DOHH2 (cell line): ENCODE results near the gene DUXB.

Experiments
- H3F3A ChIP-seq: fragments of 200-600 bp; sonication (generic), shearing (Covaris generic); 2 replicates; pipeline ENCODE4 v1.6.0; 2016; ENCODE audit warnings: antibody characterized with exemption, mild to moderate bottlenecking; ENCODE audit not compliant: control insufficient read depth, insufficient read depth
- H3K27ac ChIP-seq: fragments of 200-600 bp; sonication (generic); 2 replicates; pipeline ENCODE4 v1.5.1; 2014; ENCODE audit warnings: low read depth, mild to moderate bottlenecking, low read length, moderate library complexity
- H3K27me3 ChIP-seq: fragments of 200-600 bp; sonication (generic); 2 replicates; pipeline ENCODE4 v1.6.1; 2014; ENCODE audit warnings: mild to moderate bottlenecking, low read length, mixed read lengths; ENCODE audit not compliant: control insufficient read depth
- H3K36me3 ChIP-seq: fragments of 200-600 bp; sonication (generic); 2 replicates; pipeline ENCODE4 v1.6.1; 2014; ENCODE audit warnings: mild to moderate bottlenecking, low read length, moderate library complexity, mixed read lengths; ENCODE audit not compliant: control insufficient read depth
- H3K4me1 ChIP-seq: fragments of 200-600 bp; sonication (generic); 2 replicates; pipeline ENCODE4 v1.6.1; 2014; ENCODE audit warnings: mild to moderate bottlenecking, low read length, mixed read lengths; ENCODE audit not compliant: control insufficient read depth
- H3K4me2 ChIP-seq: fragments of 200-600 bp; sonication (generic); 2 replicates; pipeline ENCODE4 v1.6.0; 2014; ENCODE audit warnings: mild to moderate bottlenecking, low read length, moderate library complexity
- H3K4me3 ChIP-seq: fragments of 200-600 bp; sonication (generic); 2 replicates; pipeline ENCODE4 v1.5.1; 2014; ENCODE audit warnings: mild to moderate bottlenecking, low read length, mixed read lengths
- H3K79me2 ChIP-seq: fragments of 200-600 bp; sonication (generic); 2 replicates; pipeline ENCODE4 v1.6.1; 2014; ENCODE audit warnings: mild to moderate bottlenecking, low read length, mixed read lengths; ENCODE audit not compliant: control insufficient read depth
- H3K9me2 ChIP-seq: fragments of 200-600 bp; sonication (generic); replicated peaks from 2 replicates; pipeline ENCODE4 v1.6.1; 2014; ENCODE audit warnings: mild to moderate bottlenecking, low read length, mixed read lengths; ENCODE audit not compliant: control insufficient read depth
- H3K9me3 ChIP-seq: fragments of 200-600 bp; sonication (generic); 2 replicates; pipeline ENCODE4 v1.6.1; 2014; ENCODE audit warnings: antibody characterized with exemption, low read length, mixed read lengths; ENCODE audit not compliant: control insufficient read depth, insufficient read depth
- H4K20me1 ChIP-seq: fragments of 200-600 bp; sonication (generic); 2 replicates; pipeline ENCODE4 v1.6.0; 2014; ENCODE audit warnings: low read depth, mild to moderate bottlenecking, antibody characterized with exemption, low read length, moderate library complexity; ENCODE audit not compliant: control insufficient read depth, insufficient read depth
- EZH2phosphoT487 ChIP-seq: fragments of 200-600 bp; sonication (generic); IDR thresholded peaks from 2 replicates; pipeline ENCODE4 v1.6.1; 2017; ENCODE audit warnings: borderline replicate concordance, mild to moderate bottlenecking, antibody characterized with exemption, low read length, moderate library complexity, mixed read lengths
- TF ChIP-seq, protein P1 (sequence below): fragments of 200-600 bp; sonication (generic); IDR thresholded peaks from one replicate; pipeline ENCODE4 v1.5.1; 2014; ENCODE audit warnings: antibody characterized with exemption, mild to moderate bottlenecking, low read depth, low read length; ENCODE audit not compliant: poor library complexity, severe bottlenecking

The DUXB gene

DNA sequence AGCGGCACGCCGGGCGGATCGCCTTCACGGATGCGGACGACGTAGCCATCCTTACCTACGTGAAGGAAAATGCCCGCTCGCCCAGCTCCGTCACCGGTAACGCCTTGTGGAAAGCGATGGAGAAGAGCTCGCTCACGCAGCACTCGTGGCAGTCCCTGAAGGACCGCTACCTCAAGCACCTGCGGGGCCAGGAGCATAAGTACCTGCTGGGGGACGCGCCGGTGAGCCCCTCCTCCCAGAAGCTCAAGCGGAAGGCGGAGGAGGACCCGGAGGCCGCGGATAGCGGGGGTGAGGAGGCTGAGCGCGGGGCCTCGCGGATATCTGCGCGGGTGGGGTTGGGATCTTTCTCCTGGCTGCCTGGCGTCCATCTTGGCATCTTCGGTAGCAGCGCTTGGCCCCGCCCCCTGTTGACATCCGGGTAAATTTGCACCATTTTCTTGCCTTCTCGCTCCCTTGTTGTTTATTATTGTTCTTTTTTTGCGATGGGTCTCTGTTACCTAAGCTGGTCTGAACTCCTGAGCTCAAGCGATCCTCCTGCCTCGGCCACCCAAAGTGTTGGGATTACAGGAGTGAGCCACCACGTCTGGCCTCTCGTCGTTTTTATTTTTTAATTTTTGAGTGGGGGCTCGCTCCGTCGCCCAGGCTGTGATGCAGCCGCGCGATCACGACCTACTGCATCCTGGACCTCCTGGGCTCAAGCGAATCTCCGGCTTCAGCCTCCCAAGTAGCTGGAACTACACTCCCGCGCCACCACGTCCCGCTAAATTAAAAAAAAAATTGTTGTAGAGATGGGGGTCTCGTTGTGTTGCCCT is 52.8 kb downstream of the DUXB start:
- peaks cover 68% of the 10 kb centered on the region for H3K36me3 ChIP-seq
- peaks cover 38% of the 10 kb centered on the region for H4K20me1 ChIP-seq
- H3K27me3 ChIP-seq: no peaks in the 10 kb centered on the region
- TF ChIP-seq EZH2phosphoT487: no peak
- TF ChIP-seq, protein P1, sequence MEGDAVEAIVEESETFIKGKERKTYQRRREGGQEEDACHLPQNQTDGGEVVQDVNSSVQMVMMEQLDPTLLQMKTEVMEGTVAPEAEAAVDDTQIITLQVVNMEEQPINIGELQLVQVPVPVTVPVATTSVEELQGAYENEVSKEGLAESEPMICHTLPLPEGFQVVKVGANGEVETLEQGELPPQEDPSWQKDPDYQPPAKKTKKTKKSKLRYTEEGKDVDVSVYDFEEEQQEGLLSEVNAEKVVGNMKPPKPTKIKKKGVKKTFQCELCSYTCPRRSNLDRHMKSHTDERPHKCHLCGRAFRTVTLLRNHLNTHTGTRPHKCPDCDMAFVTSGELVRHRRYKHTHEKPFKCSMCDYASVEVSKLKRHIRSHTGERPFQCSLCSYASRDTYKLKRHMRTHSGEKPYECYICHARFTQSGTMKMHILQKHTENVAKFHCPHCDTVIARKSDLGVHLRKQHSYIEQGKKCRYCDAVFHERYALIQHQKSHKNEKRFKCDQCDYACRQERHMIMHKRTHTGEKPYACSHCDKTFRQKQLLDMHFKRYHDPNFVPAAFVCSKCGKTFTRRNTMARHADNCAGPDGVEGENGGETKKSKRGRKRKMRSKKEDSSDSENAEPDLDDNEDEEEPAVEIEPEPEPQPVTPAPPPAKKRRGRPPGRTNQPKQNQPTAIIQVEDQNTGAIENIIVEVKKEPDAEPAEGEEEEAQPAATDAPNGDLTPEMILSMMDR: no peak
- peaks cover 8% of the 10 kb centered on the region; the same call in 1 of the 2 replicates for H3F3A ChIP-seq
- H3K79me2 ChIP-seq: peaks cover 98% of the 10 kb centered on the region
- H3K4me1 ChIP-seq: peaks cover 59% of the 10 kb centered on the region
- H3K4me3 ChIP-seq: peak overlapping the region; percentile 88
- peak overlapping the region; percentile 75 for H3K4me2 ChIP-seq
- no peaks in the 10 kb centered on the region for H3K9me2 ChIP-seq
- H3K27ac ChIP-seq: peak overlapping the region; percentile 82
- H3K9me3 ChIP-seq: no peaks in the 10 kb centered on the region

DNA sequence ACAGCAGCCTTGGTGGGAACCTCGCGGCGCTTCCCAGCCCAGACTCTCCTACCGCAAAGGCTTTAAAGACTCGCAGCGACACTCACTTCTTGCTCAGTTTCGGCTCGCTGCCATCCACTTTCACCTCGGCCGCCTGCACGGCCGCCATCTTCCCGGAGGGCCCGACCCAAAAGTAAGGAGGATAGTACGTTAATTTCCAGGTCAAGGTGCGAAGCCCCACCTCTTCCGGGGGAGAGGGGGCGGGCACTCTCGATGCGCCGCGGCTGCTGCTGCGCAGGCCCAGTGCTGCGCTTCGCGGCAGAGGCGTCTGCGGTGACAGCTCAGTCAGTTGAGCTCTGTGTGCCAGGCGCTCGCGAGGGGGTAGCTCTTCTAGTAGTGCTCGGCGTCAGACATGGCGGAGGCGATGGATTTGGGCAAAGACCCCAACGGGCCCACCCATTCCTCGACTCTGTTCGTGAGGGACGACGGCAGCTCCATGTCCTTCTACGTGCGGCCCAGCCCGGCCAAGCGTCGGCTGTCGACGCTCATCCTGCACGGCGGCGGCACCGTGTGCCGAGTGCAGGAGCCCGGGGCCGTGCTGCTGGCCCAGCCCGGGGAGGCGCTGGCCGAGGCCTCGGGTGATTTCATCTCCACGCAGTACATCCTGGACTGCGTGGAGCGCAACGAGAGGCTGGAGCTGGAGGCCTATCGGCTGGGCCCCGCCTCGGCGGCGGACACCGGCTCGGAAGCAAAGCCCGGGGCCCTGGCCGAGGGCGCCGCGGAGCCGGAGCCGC is 53.6 kb downstream of the DUXB start, which contains the start of the genes KARS1 and TERF2IP:
TSS of gene KARS1 (minus strand) at position 174 of the 773 bp plus-strand sequence. CDS start at position 148, 26 bp downstream.
TSS of gene TERF2IP (plus strand) at position 282 of the 773 bp plus-strand sequence. CDS start at position 392, 110 bp downstream.
- Histone ChIP-seq H3K4me2 (peak within 1 kb of the TSS; percentile 75), H3F3A (peaks cover 8% of the 10 kb centered on the region; the same call in 1 of the 2 replicates), H3K79me2 (peaks cover 98% of the 10 kb centered on the region), H3K27me3 (no peaks in the 10 kb centered on the region), H3K27ac (peak within 1 kb of the TSS; percentile 82), H4K20me1 (peaks cover 31% of the 10 kb centered on the region), H3K9me3 (no peaks in the 10 kb centered on the region), H3K36me3 (peaks cover 73% of the 10 kb centered on the region), H3K4me1 (peaks cover 51% of the 10 kb centered on the region), H3K9me2 (no peaks in the 10 kb centered on the region), H3K4me3 (peak within 1 kb of the TSS; percentile 88)
- TF ChIP-seq, protein P1: no peak
- TF ChIP-seq EZH2phosphoT487: no peak

DNA sequence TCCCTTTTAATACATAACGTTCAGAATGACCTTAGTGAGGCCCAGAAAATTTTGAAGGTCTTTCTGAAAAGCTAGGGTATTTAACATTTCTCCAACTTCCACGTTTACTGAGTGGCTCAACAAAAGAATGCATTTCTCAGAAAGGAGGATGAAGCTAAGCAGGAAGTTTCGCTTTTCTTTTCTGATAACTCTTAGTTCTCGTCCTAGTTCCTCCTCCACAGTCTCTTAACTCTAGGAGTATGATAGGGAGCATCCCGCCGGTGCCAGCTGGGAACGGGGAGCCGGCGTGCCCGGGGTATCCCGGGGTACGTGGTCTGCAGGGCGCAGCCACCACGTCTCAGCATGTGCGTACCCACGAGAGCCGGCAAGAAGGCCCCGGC is 54.2 kb downstream of the DUXB start:
- H3K4me1 ChIP-seq: peaks cover 46% of the 10 kb centered on the region
- H3K36me3 ChIP-seq: peaks cover 76% of the 10 kb centered on the region
- H3K27me3 ChIP-seq: no peaks in the 10 kb centered on the region
- peak overlapping the region; percentile 75 for H3K4me2 ChIP-seq
- peak overlapping the region; percentile 82 for H3K27ac ChIP-seq
- no peaks in the 10 kb centered on the region for H3K9me2 ChIP-seq
- no peak for TF ChIP-seq EZH2phosphoT487
- TF ChIP-seq, protein P1: no peak
- peaks cover 98% of the 10 kb centered on the region for H3K79me2 ChIP-seq
- peaks cover 8% of the 10 kb centered on the region; the same call in 1 of the 2 replicates for H3F3A ChIP-seq
- no peaks in the 10 kb centered on the region for H3K9me3 ChIP-seq
- peaks cover 27% of the 10 kb centered on the region for H4K20me1 ChIP-seq
- H3K4me3 ChIP-seq: peak overlapping the region; percentile 88
